GM12891 (cell line): Measurements from ENCODE around the gene ADAMTSL3.

Experiments used
- DNase-seq: peaks from one replicate; pipeline ENCODE4 v3.0.0; 2011; ENCODE audit warnings: low spot score; ENCODE audit not compliant: insufficient read length
- FAIRE-seq: peaks from 2 replicates; lab custom pipeline; 2011; peaks lifted over from hg19 to GRCh38; lab: Jason Lieb, UNC
- PAX5 ChIP-seq: IDR thresholded peaks from 2 replicates; pipeline ENCODE4 v1.6.1; 2011; ENCODE audit warnings: low read length, moderate library complexity, mild to moderate bottlenecking; ENCODE audit not compliant: insufficient read depth, severe bottlenecking
- POLR2A ChIP-seq: IDR thresholded peaks from 2 replicates; pipeline ENCODE4 v1.6.1; 2011; ENCODE audit warnings: low read depth, low read length, control low read depth
- POLR2AphosphoS5 ChIP-seq: IDR thresholded peaks from 2 replicates; pipeline ENCODE4 v1.6.1; 2011; ENCODE audit warnings: low read depth, low read length, control low read depth
- POU2F2 ChIP-seq: IDR thresholded peaks from 2 replicates; pipeline ENCODE4 v1.6.1; 2011; ENCODE audit warnings: low read depth, mild to moderate bottlenecking, control low read depth, low read length, moderate library complexity
- SPI1 ChIP-seq: IDR thresholded peaks from 2 replicates; pipeline ENCODE4 v1.6.1; 2011; ENCODE audit warnings: low read depth, low read length, control low read depth
- TAF1 ChIP-seq: IDR thresholded peaks from 2 replicates; pipeline ENCODE4 v1.6.1; 2011; ENCODE audit warnings: low read depth, low read length, control low read depth

Gene ADAMTSL3

DNA sequence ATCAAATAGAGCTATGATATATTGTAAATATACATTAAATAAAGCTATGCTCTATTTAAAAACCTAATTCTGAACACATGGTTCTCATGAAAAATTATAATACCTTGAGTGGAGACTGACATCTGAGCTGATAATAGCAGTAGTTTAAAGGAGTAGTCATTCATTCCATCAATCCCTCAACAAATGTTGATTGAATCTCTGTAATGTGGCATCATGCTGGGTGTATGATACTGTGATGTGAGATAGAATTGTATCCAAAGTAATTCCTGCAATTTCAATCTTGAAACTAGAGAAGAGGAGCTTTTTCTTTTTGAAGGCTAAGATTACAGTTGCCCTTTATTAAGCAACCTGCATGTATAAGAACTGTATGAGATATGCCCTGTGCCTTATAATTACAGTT lies 63.1 kb downstream of the ADAMTSL3 start:
- no peak for FAIRE-seq

DNA sequence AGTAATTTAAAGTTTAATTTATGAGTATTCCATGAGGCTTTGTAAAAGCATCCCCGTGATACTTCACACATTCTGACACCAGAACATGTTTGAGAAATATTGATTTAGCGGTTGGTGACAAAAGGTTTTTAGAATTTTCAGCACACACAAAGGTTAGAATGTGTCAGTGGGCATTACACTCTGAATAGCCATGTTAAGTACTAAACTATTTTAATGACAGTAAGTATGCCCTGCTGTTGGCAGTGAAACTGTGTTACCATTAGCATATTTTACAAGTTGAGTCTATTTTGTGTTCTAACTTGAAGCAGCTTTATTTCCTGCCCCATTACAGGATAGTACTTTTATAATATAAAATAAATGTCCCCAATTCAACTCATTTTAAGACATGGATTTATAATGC lies 66.5 kb downstream of the ADAMTSL3 start:
- DNase-seq: no peak
- no peak for FAIRE-seq
- TF ChIP-seq POLR2AphosphoS5: no peak
- no peak for TF ChIP-seq POU2F2
- TF ChIP-seq TAF1: no peak
- TF ChIP-seq SPI1: no peak
- no peak for TF ChIP-seq POLR2A
- no peak for TF ChIP-seq PAX5

More for the DNA sequence above, 63.1 kb downstream of the ADAMTSL3 start:
- DNase-seq: no peak
- TF ChIP-seq TAF1 (no peak), POU2F2 (no peak), SPI1 (no peak), POLR2A (no peak), PAX5 (no peak), POLR2AphosphoS5 (no peak)

DNA sequence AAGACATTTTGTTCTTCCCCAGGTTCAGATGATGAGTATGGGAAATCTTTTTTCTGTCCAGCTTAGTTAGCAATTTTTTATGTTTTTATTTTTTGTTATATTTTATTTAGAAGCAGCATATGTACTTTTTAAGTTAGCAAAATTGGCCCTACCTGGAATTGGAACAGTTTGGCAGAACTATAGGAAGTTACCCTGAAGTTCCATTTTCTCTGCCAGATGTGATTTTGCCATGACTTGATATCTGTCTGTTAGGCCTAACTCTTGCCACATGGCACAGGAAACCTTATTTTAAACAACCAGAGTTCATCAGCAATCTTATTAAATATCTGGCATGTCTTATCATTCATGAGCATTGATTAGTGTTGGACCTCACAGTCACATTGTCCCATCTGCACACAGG lies 67.1 kb downstream of the ADAMTSL3 start:
- DNase-seq (no peak), FAIRE-seq (no peak)
- TF ChIP-seq POU2F2: no peak
- no peak for TF ChIP-seq PAX5
- TF ChIP-seq POLR2A: no peak
- no peak for TF ChIP-seq POLR2AphosphoS5
- TF ChIP-seq SPI1: no peak
- no peak for TF ChIP-seq TAF1

DNA sequence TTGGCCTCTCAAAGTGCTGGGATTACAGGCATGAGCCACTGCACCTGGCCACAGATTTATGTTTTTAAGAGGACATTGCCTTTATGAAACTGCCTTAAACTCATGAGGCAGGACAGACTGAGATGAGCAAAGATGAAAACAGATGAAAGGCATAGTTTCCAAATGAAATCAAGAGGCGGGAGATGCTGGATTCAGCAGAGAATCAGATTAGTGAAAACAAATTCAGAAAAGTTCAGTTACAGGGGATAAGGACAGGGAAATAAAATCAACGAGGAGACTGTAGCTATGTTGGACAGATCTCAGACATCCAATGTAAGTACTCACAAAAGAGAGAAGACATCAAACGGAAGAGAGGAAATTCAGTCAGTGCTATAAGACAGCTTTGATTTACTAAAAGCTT lies 68.1 kb downstream of the ADAMTSL3 start:
- no peak for FAIRE-seq
- no peak for DNase-seq
- TF ChIP-seq POU2F2: no peak
- TF ChIP-seq TAF1: no peak
- no peak for TF ChIP-seq SPI1
- no peak for TF ChIP-seq POLR2AphosphoS5
- TF ChIP-seq PAX5: no peak
- no peak for TF ChIP-seq POLR2A

DNA sequence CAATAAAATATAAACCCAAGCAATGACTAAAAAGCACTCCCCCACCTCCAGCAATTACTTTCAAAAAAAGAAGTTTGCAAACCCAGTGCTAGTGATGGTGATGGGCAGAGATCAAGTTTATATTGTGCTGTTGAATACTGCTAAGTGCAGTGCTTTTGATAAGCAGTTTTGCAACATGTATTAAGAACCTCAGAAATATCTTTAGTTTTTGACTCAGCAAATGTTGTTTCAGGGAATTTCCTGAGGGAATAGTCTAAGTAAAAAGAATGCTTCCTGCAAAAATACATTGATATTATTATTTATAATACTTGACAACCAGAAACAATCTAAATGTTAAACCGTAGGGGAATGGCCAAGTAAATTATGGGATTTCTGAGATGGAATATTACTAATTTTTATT lies 69.3 kb downstream of the ADAMTSL3 start:
- DNase-seq (no peak), FAIRE-seq (no peak)
- TF ChIP-seq PAX5 (no peak), TAF1 (no peak), POLR2A (no peak), SPI1 (no peak), POLR2AphosphoS5 (no peak), POU2F2 (no peak)

DNA sequence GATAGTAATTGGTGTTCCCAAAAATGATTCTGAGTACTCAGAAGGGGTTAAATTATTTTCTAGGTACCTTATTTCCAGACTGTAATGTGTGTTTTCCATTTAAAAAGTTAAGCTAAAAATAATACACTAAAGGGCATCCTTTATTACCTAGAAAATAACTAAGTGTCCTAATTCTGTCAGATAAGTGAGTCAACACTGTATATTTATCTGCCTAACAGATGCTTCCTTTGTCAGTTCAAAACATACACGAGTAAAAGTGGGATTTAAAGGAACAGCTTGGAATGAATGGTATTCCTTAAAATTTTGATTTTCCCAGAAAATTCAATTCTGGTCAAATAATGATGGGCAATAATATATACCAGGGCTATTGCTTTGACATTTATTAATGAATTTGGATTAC lies 78.3 kb downstream of the ADAMTSL3 start:
- no peak for FAIRE-seq
- TF ChIP-seq POU2F2 (no peak), SPI1 (no peak), POLR2AphosphoS5 (no peak), TAF1 (no peak), PAX5 (no peak), POLR2A (no peak)
- no peak for DNase-seq

DNA sequence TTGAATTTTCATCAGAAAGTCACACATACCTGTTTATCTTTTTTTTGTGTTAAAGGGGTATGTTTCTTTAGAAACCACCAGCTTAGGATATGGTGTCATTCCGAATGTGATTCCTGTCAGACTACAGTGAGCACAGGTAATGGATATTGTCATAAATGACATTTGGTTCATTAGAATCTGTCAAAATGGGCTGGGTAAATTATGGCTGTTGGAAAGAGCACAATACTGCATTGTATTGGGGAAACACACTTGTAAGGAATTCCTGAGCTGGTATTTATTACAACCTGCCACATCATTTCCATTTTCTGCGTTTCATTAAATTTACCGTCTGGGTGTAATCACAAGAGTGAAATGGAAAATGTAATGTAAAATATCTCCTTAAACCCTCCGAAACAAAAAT lies 78.8 kb downstream of the ADAMTSL3 start:
- DNase-seq (no peak), FAIRE-seq (no peak)
- TF ChIP-seq POU2F2 (no peak), POLR2AphosphoS5 (no peak), SPI1 (no peak), PAX5 (no peak), POLR2A (no peak), TAF1 (no peak)

DNA sequence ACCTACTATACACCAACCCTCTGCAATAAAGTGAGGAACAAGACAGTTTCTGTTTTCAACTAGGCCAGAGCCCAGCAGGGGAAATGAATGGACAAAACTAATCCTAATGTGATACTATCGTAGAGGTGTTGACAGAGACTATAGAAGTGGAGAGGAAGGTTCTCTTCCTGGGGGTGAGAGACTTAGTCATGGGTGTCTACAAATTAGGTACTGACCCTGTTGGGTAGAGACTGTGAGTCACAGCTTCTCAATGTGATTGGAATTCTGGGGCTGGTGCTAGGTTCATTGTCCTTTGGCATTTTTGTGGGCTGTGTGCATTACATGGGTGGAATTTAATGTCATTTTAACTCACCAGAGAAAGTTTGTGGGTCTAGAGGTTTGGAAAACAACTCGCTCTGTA lies 79.3 kb downstream of the ADAMTSL3 start:
- no peak for DNase-seq
- TF ChIP-seq POU2F2 (no peak), PAX5 (no peak), TAF1 (no peak), POLR2AphosphoS5 (no peak), POLR2A (no peak), SPI1 (no peak)
- FAIRE-seq: no peak

DNA sequence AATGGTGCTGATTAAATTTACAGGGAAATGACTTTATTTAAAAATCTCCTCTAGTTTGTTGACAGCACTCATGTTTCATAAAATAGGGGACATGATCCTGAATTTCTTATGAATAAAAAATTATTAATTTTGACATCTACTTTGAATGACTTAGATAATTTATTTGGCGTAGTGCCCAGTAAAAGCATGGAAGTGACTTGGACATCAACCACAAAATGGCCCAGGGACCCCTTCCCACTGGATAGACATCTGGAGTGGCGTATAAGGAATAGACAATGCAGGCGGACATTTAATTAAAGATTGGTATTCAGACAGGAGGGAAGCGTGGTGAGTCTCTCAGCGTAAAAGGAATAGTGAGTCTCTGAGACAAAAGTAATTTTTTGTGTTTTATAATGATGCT lies 79.8 kb downstream of the ADAMTSL3 start:
- no peak for FAIRE-seq
- no peak for DNase-seq
- no peak for TF ChIP-seq TAF1

DNA sequence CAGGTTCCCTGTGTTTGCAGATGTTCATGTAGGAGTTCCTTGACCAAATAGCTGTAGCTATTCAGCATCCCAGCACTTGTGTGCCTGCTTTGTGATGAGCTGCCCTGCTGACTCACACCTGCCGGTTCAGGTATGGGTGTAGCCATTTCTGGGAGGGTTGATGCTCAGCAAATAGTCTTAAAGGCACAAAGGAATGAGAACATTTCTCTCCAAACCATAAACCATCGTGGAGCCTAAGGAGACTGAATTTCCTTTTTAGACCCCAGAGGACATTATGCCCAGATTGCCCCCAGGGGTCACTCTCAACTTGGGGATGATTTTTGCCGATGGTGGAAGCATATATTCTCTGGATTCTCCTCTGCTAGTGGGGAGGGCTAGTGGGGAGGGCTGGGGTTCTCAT lies 80.6 kb downstream of the ADAMTSL3 start:
- TF ChIP-seq SPI1: no peak
- no peak for TF ChIP-seq POU2F2
- no peak for TF ChIP-seq POLR2AphosphoS5
- TF ChIP-seq POLR2A: no peak
- TF ChIP-seq PAX5: no peak
- TF ChIP-seq TAF1: no peak
- no peak for FAIRE-seq
- DNase-seq: no peak
